ENCODE measurements around the gene OGFOD1.
A peak's percentile ranks its signal among the peaks of the same experiment; 100 is the strongest.

The OGFOD1 gene

GRCh38 chr16:56426585-56426984, 24.8 kb upstream of the OGFOD1 start:
- no peak for DNase-seq (ENCODE audit: low read depth, low spot score)

GRCh38 chr16:56428091-56428490, 23.3 kb upstream of the OGFOD1 start:
- DNase-seq (ENCODE audit: low read depth, low spot score), result no peak

GRCh38 chr16:56436258-56436657, 15.1 kb upstream of the OGFOD1 start:
- no peak for DNase-seq (ENCODE audit: low read depth, low spot score)

GRCh38 chr16:56438038-56438437, 13.3 kb upstream of the OGFOD1 start:
- DNase-seq (ENCODE audit: low read depth, low spot score), result no peak

- DNase-seq (ENCODE audit: low read depth, low spot score), result no peak
Observed at GRCh38 chr16:56447286-56447685, 4.1 kb upstream of the OGFOD1 start.

GRCh38 chr16:56448005-56448404, 3.3 kb upstream of the OGFOD1 start:
- DNase-seq (ENCODE audit: low read depth, low spot score), result no peak

- DNase-seq (ENCODE audit: low read depth, low spot score), result no peak
Observed at GRCh38 chr16:56450275-56450985, 924 bp upstream of the OGFOD1 start.

- DNase-seq (ENCODE audit: low read depth, low spot score), result no peak
Observed at GRCh38 chr16:56451753-56452689, 667 bp downstream of the OGFOD1 start.

- no peak for DNase-seq (ENCODE audit: low read depth, low spot score)
Observed at GRCh38 chr16:56457927-56458470, 6.6 kb downstream of the OGFOD1 start.

- DNase-seq (ENCODE audit: low read depth, low spot score), result no peak
Observed at GRCh38 chr16:56460101-56460500, 8.7 kb downstream of the OGFOD1 start.

- no peak for DNase-seq (ENCODE audit: low read depth, low spot score)
Observed at GRCh38 chr16:56462064-56462796, 10.9 kb downstream of the OGFOD1 start.

GRCh38 chr16:56463153-56463552, 11.8 kb downstream of the OGFOD1 start:
- DNase-seq (ENCODE audit: low read depth, low spot score), result no peak

GRCh38 chr16:56466344-56466743, 15.0 kb downstream of the OGFOD1 start:
- DNase-seq (ENCODE audit: low read depth, low spot score), result no peak

GRCh38 chr16:56468800-56469199, 17.4 kb downstream of the OGFOD1 start:
- DNase-seq (ENCODE audit: low read depth, low spot score), result no peak

GRCh38 chr16:56469748-56470147, 18.4 kb downstream of the OGFOD1 start:
- DNase-seq (ENCODE audit: low read depth, low spot score), result no peak

GRCh38 chr16:56470232-56470631, 18.9 kb downstream of the OGFOD1 start:
- no peak for DNase-seq (ENCODE audit: low read depth, low spot score)

- no peak for DNase-seq (ENCODE audit: low read depth, low spot score)
Observed at GRCh38 chr16:56470666-56471065, 19.3 kb downstream of the OGFOD1 start.

- peak; percentile 53 for DNase-seq (ENCODE audit: low read depth, low spot score)
Observed at GRCh38 chr16:56475201-56475600, 23.8 kb downstream of the OGFOD1 start.

- peak; percentile 64 for DNase-seq (ENCODE audit: low read depth, low spot score)
Observed at GRCh38 chr16:56477096-56477878, 25.9 kb downstream of the OGFOD1 start.

- no peak for DNase-seq (ENCODE audit: low read depth, low spot score)
Observed at GRCh38 chr16:56478281-56479049, 27.1 kb downstream of the OGFOD1 start.

Data from smooth muscle cell of the brain vasculature (primary cell).